Left ventricle myocardium superior (tissue), 1 donor: Measurements from ENCODE around the gene PIN1. TPM values are rescaled to one million over a fixed set of nuclear protein-coding genes. Genes with fewer than 3 reads are reported as not detected.
"Not testable (repeated sequence)": the region's sequence is repeated elsewhere in the genome, so short reads cannot be mapped to it uniquely, and the experiment has no call there.

Experiments
- ATAC-seq: fragments of 200-7000 bp; cut with Tn5 transposase; one replicate; pipeline ENCODE4 v1.9.1; 2020; ENCODE audit warnings: mild to moderate bottlenecking, moderate library complexity
- DNase-seq: peaks from one replicate; pipeline ENCODE4 v3.0.0-alpha.2; 2020
- intact Hi-C: fragments of 100-400 bp; cut with micrococcal nuclease; formaldehyde crosslinking; loops from one replicate; pipeline ENCODE4 v1.11.0; 2022
- total RNA-seq: library from RNA; stranded (reverse); fragmentation: NEBNext Ultra II Directional; extraction: Animal tissue kit (Norgen Biotek cat#: 25700); gene quantifications from one replicate; pipeline ENCODE4 v1.2.1, GENCODE V29; 2021
- donor health status: DM: no; HTN: yes; CAD: no; lungs with severe emphysema.

PIN1 gene
- total RNA-seq, 1 donor from 2014 or later = 92.8 TPM

- ATAC-seq (no peak), DNase-seq (no peak)
- intact Hi-C loops = no loop called here
Observed at GRCh38 chr19:9808855-9809824, 26.0 kb upstream of the PIN1 start.

GRCh38 chr19:9811139-9811538 lies 24.0 kb upstream of the PIN1 start:
- no peak for ATAC-seq

GRCh38 chr19:9818175-9818733 lies 16.9 kb upstream of the PIN1 start:
- ATAC-seq (peak; percentile 0), DNase-seq (no peak)
- intact Hi-C loops = no loop called here

More at GRCh38 chr19:9811139-9811538, 24.0 kb upstream of the PIN1 start:
- no peak for DNase-seq
- intact Hi-C loops = no loop called here

- DNase-seq (peak; percentile 100), ATAC-seq (peak; percentile 94)
- intact Hi-C loops = no loop called here
Observed at GRCh38 chr19:9818734-9819595, 16.2 kb upstream of the PIN1 start, which contains the start of gene FBXL12. Gene FBXL12 (minus strand): TSS chr19:9819079. CDS start chr19:9818813, 266 bp downstream.

- ATAC-seq = no peak
- intact Hi-C loops = no loop called here
Observed at GRCh38 chr19:9819596-9819909, 15.6 kb upstream of the PIN1 start.

GRCh38 chr19:9820034-9820433 lies 15.1 kb upstream of the PIN1 start:
- intact Hi-C loops, DNase-seq, ATAC-seq: not testable (repeated sequence)

More at GRCh38 chr19:9819596-9819909, 15.6 kb upstream of the PIN1 start:
- no peak for DNase-seq

- intact Hi-C loops = no loop called here
- no peak for ATAC-seq
- no peak for DNase-seq
Observed at GRCh38 chr19:9823816-9824215, 11.3 kb upstream of the PIN1 start.

GRCh38 chr19:9827289-9828238 lies 7.6 kb upstream of the PIN1 start, which contains the start of gene UBL5:
Gene UBL5 (plus strand): TSS chr19:9827918. CDS start chr19:9828338, 420 bp downstream.
- intact Hi-C loops = no loop called here
- DNase-seq (peak; percentile 87), ATAC-seq (peak; percentile 96)

- intact Hi-C loops = no loop called here
- DNase-seq (no peak), ATAC-seq (no peak)
Observed at GRCh38 chr19:9828551-9829063, 6.5 kb upstream of the PIN1 start.

- intact Hi-C loops = no loop called here
- no peak for ATAC-seq
- DNase-seq = no peak
Observed at GRCh38 chr19:9834307-9834725, 802 bp upstream of the PIN1 start.

GRCh38 chr19:9835507-9835949 lies 410 bp downstream of the PIN1 start:
- intact Hi-C loops = no loop called here
- ATAC-seq (peak; percentile 27), DNase-seq (no peak)

GRCh38 chr19:9836021-9836420 lies 903 bp downstream of the PIN1 start:
- intact Hi-C loops = no loop called here
- DNase-seq (no peak), ATAC-seq (no peak)

GRCh38 chr19:9838324-9838723 lies 3.2 kb downstream of the PIN1 start:
- DNase-seq = no peak
- intact Hi-C loops = no loop called here
- ATAC-seq = no peak

- ATAC-seq (no peak), DNase-seq (no peak)
- intact Hi-C loops = no loop called here
Observed at GRCh38 chr19:9839415-9839814, 4.3 kb downstream of the PIN1 start.

- DNase-seq (peak; percentile 60), ATAC-seq (peak; percentile 26)
- intact Hi-C loops = no loop called here
Observed at GRCh38 chr19:9842834-9843625, 7.9 kb downstream of the PIN1 start.

- ATAC-seq, intact Hi-C loops, DNase-seq: not testable (repeated sequence)
Observed at GRCh38 chr19:9843626-9844273, 8.6 kb downstream of the PIN1 start.
